ENCODE measurements around the gene TMEM178B.

The TMEM178B gene

DNA sequence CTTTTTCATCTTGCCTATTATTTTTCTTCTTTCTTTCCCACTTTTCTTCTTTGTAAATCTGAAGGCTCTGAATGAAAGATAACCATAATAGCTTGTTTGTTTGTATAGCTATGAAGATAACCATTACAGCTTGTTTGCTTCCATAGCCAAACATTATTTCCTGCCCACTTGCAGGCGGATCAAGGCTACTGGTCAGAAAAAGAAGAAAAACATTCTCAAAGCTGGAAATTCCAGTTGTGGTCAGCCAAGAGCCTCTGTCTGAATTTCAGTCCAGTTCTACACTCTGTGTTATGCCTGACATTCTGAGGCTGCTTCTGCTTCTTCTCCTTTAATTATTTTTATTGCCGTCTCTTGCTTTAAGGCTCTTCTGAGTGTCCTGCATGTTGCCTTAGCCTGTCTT, 48.9 kb downstream of the TMEM178B start:
- no peak for DNase-seq (ENCODE audit: low read depth)

GRCh38 chr7:141123522-141123921, 49.7 kb downstream of the TMEM178B start:
- H3K4me3 ChIP-seq (ENCODE audit: low read length), result no peak overlapping the region
- DNase-seq (ENCODE audit: low read depth), result no peak
- TF ChIP-seq, protein P1, sequence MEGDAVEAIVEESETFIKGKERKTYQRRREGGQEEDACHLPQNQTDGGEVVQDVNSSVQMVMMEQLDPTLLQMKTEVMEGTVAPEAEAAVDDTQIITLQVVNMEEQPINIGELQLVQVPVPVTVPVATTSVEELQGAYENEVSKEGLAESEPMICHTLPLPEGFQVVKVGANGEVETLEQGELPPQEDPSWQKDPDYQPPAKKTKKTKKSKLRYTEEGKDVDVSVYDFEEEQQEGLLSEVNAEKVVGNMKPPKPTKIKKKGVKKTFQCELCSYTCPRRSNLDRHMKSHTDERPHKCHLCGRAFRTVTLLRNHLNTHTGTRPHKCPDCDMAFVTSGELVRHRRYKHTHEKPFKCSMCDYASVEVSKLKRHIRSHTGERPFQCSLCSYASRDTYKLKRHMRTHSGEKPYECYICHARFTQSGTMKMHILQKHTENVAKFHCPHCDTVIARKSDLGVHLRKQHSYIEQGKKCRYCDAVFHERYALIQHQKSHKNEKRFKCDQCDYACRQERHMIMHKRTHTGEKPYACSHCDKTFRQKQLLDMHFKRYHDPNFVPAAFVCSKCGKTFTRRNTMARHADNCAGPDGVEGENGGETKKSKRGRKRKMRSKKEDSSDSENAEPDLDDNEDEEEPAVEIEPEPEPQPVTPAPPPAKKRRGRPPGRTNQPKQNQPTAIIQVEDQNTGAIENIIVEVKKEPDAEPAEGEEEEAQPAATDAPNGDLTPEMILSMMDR (conservative IDR thresholded peaks at IDR 0.05; ENCODE audit: low read depth, low read length), result no peak

More for the DNA sequence above, 48.9 kb downstream of the TMEM178B start:
- no peak overlapping the region for H3K4me3 ChIP-seq (ENCODE audit: low read length)
- TF ChIP-seq, protein P1 (conservative IDR thresholded peaks at IDR 0.05; ENCODE audit: low read depth, low read length), result no peak

DNA sequence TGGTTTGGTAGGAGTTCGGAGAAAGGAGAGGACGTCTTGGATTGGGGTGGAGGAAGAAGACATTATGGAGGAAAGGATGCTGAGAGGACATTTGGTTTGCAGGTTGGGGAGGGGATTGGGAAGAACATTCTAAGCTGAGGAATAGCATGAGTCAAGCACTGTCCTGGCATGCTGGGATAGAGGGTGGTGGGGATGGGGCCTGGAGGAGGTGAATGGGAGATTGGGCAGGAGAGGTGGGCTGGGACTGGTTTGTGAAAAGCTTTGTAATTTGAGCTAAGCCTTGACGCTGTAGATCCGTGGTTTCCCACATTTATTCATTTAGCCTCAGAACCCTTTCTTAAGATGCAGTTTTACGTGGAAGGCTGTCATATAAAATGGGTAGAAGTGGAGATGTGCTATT, 52.2 kb downstream of the TMEM178B start:
- TF ChIP-seq, protein P1 (conservative IDR thresholded peaks at IDR 0.05; ENCODE audit: low read depth, low read length), result no peak
- no peak for DNase-seq (ENCODE audit: low read depth)
- no peak overlapping the region for H3K4me3 ChIP-seq (ENCODE audit: low read length)

- no peak overlapping the region for H3K4me3 ChIP-seq (ENCODE audit: low read length)
- no peak for DNase-seq (ENCODE audit: low read depth)
- TF ChIP-seq, protein P1 (conservative IDR thresholded peaks at IDR 0.05; ENCODE audit: low read depth, low read length), result no peak
These were observed 54.6 kb downstream of the TMEM178B start for GRCh38 chr7:141128506-141128905.

DNA sequence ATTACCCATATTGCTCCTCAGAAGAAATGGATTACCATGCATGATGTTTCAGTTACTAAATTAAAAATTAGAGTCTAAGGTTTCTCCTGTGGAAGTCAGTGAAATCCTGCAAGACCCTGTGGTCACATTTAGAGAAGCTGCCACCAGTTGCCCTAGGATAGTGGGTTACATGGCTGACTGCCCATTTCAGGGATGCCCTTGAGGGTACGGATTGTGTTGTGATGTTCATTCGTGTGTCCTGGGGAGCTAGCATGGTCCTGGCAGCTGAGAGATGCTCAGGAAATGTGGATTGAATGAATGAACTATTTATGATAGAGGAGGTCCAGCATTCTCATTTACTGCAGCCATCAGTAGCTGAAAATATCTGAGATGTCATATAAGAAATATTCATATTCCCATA, 55.1 kb downstream of the TMEM178B start:
- H3K4me3 ChIP-seq (ENCODE audit: low read length), result no peak overlapping the region
- DNase-seq (ENCODE audit: low read depth), result no peak
- TF ChIP-seq, protein P1 (conservative IDR thresholded peaks at IDR 0.05; ENCODE audit: low read depth, low read length), result no peak

DNA sequence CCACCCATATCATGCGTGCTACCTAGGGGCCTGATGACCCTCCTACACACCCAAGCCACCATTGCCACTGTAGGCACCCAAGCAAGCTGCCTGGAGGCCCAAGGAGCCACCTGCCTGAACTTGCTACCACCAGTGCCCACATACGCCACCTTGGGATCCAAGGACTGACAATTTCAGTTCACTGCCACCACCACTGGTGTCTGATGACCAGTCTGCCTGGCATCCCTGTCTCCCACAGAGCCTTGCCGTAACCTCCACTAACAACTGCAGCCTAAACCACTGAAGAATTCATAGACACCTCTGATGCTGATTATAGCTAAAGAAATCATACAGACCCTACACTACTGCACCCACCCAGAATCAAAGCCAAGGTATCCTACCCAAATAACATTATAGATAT, 58.8 kb downstream of the TMEM178B start:
- TF ChIP-seq, protein P1 (conservative IDR thresholded peaks at IDR 0.05; ENCODE audit: low read depth, low read length), result no peak

GRCh38 chr7:141133646-141134045, 59.8 kb downstream of the TMEM178B start:
- no peak for DNase-seq (ENCODE audit: low read depth)
- TF ChIP-seq, protein P1 (conservative IDR thresholded peaks at IDR 0.05; ENCODE audit: low read depth, low read length), result no peak
- no peak overlapping the region for H3K4me3 ChIP-seq (ENCODE audit: low read length)

More for the DNA sequence above, 58.8 kb downstream of the TMEM178B start:
- DNase-seq (ENCODE audit: low read depth), result no peak
- no peak overlapping the region for H3K4me3 ChIP-seq (ENCODE audit: low read length)

All from retinal pigment epithelial cell (primary cell).